ENCODE measurements around the gene SHC2. TPM values are rescaled to one million over a fixed set of nuclear protein-coding genes. Genes with fewer than 3 reads are reported as not detected.

Gene SHC2
- total and polyA plus RNA-seq, 2 experiments from 2014 or later = 2.2 to 4.6 TPM

- Histone ChIP-seq H3K4me2 (no peak overlapping the region), H3K36me3 (ENCODE audit: insufficient read depth) (no peaks in the 10 kb centered on the region), H3K27ac (ENCODE audit: low read depth) (no peak overlapping the region), H3K4me1 (ENCODE audit: insufficient read depth) (peaks cover 11% of the 10 kb centered on the region; the same call in 1 of the 2 replicates), H3K27me3 (ENCODE audit: insufficient read depth) (no peaks in the 10 kb centered on the region), H3F3A (replicated peaks; ENCODE audit: low read depth) (0 out of 2 replicates have a peak, but pooled peaks cover 2% of the 10 kb centered on the region), H3K4me3 (no peak overlapping the region), H4K20me1 (replicated peaks; ENCODE audit: insufficient read depth) (no peaks in the 10 kb centered on the region), H3K9me2 (ENCODE audit: insufficient read depth) (no peaks in the 10 kb centered on the region), H2AFZ (no peak overlapping the region), H3K79me2 (replicated peaks; ENCODE audit: insufficient read depth) (no peaks in the 10 kb centered on the region)
- ATAC-seq = no peak
- H3K4me3 Mint-ChIP-seq = no peak overlapping the region
- H3K36me3 Mint-ChIP-seq (ENCODE audit: low read depth) = peaks cover 5% of the 10 kb centered on the region; the same call in 1 of the 3 replicates
- H3K27ac Mint-ChIP-seq = no peak overlapping the region
- no peak for DNase-seq (ENCODE audit: low spot score)
- no peak for TF ChIP-seq CTCF (conservative IDR thresholded peaks at IDR 0.05; ENCODE audit: low read depth in 2 of 2)
- TF ChIP-seq ZNF462 (CRISPR knock-in tag; IDR thresholded peaks at IDR 0.05) = no peak
- TF ChIP-seq CREB1 (CRISPR knock-in tag; IDR thresholded peaks at IDR 0.05; ENCODE audit: low read depth) = no peak
- no peak for TF ChIP-seq EZH2 (IDR thresholded peaks at IDR 0.05; ENCODE audit: low read depth, unreplicated experiment)
- no peak for TF ChIP-seq REST (IDR thresholded peaks at IDR 0.05; ENCODE audit: unreplicated experiment)
- no peak for TF ChIP-seq POLR2AphosphoS5 (IDR thresholded peaks at IDR 0.05; ENCODE audit: low read depth)
- TF ChIP-seq JUNB (IDR thresholded peaks at IDR 0.05; ENCODE audit: unreplicated experiment) = no peak
- TF ChIP-seq NANOG (IDR thresholded peaks at IDR 0.05; ENCODE audit: borderline replicate concordance) = no peak
- no peak for TF ChIP-seq ETS1 (IDR thresholded peaks at IDR 0.05)
- H3K27me3 Mint-ChIP-seq (ENCODE audit: insufficient read depth, low read depth, poor library complexity) = peaks cover 15% of the 10 kb centered on the region
- peaks cover 5% of the 10 kb centered on the region; the same call in 2 of the 3 replicates for H3K9me3 Mint-ChIP-seq
- H3K4me1 Mint-ChIP-seq = peaks cover 7% of the 10 kb centered on the region
These were observed 41.8 kb downstream of the SHC2 start for GRCh38 chr19:418761-419671.

All from GM23338 (cell line).